HEK293T (cell line): ENCODE measurements around the gene HIC1.

Source experiments
- CTBP1 ChIP-seq: fragments of 450-650 bp; IDR thresholded peaks from 2 replicates; pipeline ENCODE4 v1.6.1; 2016; ENCODE audit warnings: borderline replicate concordance
- FOXA1 ChIP-seq: fragments of 450-650 bp; IDR thresholded peaks from 2 replicates; pipeline ENCODE4 v1.6.1; 2016; ENCODE audit warnings: mild to moderate bottlenecking
- LEF1 ChIP-seq: fragments of 450-650 bp; IDR thresholded peaks from 2 replicates; pipeline ENCODE4 v1.6.1; 2017; ENCODE audit warnings: mild to moderate bottlenecking, borderline replicate concordance
- SUZ12 ChIP-seq: fragments of 450-650 bp; IDR thresholded peaks from 2 replicates; pipeline ENCODE4 v1.6.1; 2016; ENCODE audit warnings: mild to moderate bottlenecking

DNA sequence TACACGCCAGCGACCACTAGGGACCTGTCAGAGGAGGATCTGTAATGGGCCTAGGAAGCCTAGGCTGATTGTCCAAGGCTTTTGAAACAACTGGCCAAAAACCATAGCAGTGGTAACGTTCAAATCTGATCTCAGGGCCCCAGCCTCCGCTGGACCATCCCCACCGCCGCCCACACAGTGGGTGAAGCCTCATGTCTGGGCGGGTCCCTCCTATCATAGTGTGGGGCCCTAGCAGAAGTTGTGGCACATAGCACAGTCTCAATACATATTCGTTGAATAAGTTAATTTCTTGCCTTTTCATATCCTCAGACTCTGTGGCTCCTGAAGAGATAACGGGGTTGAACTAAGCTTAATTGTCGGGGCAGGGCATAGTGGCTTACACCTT, 24.1 kb upstream of the HIC1 start:
- TF ChIP-seq LEF1 (no peak), SUZ12 (no peak), FOXA1 (no peak), CTBP1 (no peak)
